HFFc6 (cell line): ENCODE measurements around the gene BAZ2B. TPM values are rescaled to one million over a fixed set of nuclear protein-coding genes. Genes with fewer than 3 reads are reported as not detected.
"Not testable (repeated sequence)": the region's sequence is repeated elsewhere in the genome, so short reads cannot be mapped to it uniquely, and the experiment has no call there.

Source experiments
- DNase-seq: peaks from one replicate; pipeline ENCODE4 v3.0.0-alpha.2; 2018
- H3K27ac Mint-ChIP-seq: 2 replicates; pipeline ENCODE4 v1.8.0; 2020; ENCODE audit warnings: mild to moderate bottlenecking, mixed read lengths
- H3K27me3 Mint-ChIP-seq: 2 replicates; pipeline ENCODE4 v1.8.0; 2021; ENCODE audit warnings: mild to moderate bottlenecking, moderate library complexity, mixed read lengths; ENCODE audit not compliant: insufficient read depth
- H3K36me3 Mint-ChIP-seq: 2 replicates; pipeline ENCODE4 v1.8.0; 2021; ENCODE audit warnings: low read depth, mixed read lengths
- H3K4me1 Mint-ChIP-seq: 2 replicates; pipeline ENCODE4 v1.8.0; 2020; ENCODE audit warnings: low read depth, mixed read lengths
- H3K4me3 Mint-ChIP-seq: 2 replicates; pipeline ENCODE4 v1.8.0; 2020; ENCODE audit warnings: mild to moderate bottlenecking, moderate library complexity, mixed read lengths
- H3K9me3 Mint-ChIP-seq: 2 replicates; pipeline ENCODE4 v1.8.0; 2020; ENCODE audit warnings: mild to moderate bottlenecking, mixed read lengths
- total RNA-seq, 6 experiments: library from RNA; stranded (reverse); fragmentation: NEBNext Ultra II Directional; extraction: Animal tissue kit (Norgen Biotek cat#: 25700); gene quantifications; 2 replicates in 1 of 6; 3 replicates in 5 of 6; pipeline ENCODE4 v1.2.3, GENCODE V29; 2021
- TF ChIP-seq, protein P1 (sequence below): fragments of 200-600 bp; sonication (generic); IDR thresholded peaks from 2 replicates; pipeline ENCODE4 v1.5.0; 2021; ENCODE audit warnings: antibody characterized with exemption, mild to moderate bottlenecking

The BAZ2B gene
- total RNA-seq, 6 experiments from 2014 or later: 18.6 to 23.7 (median 19.2) TPM

DNA sequence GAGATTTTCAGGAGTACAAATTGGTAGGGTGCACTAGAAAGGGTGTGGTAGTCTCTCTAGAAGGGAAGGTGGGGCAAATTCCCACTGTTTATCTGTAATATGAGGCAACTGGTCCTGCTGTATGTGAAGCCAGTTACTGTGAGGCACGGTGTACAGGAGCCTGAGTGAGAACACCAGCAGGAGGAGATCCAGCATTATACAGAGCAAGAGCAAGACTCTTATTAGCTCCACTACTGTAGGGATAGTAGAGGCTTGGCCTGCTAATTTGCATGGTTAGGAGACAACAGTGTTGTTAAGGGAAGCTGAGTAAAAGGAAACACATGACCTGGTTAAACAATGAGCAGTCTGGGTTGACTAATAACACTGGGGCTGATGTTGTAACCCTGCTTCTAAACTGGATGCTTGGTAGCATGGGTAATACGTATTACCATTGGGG is 253.5 kb downstream of the BAZ2B start:
- H3K36me3 Mint-ChIP-seq: peaks cover 11% of the 10 kb centered on the region
- DNase-seq: peak; percentile 63
- H3K4me1 Mint-ChIP-seq: peaks cover 14% of the 10 kb centered on the region
- H3K9me3 Mint-ChIP-seq: peaks cover 4% of the 10 kb centered on the region; the same call in 1 of the 2 replicates
- no peaks in the 10 kb centered on the region for H3K27me3 Mint-ChIP-seq
- no peak overlapping the region for H3K4me3 Mint-ChIP-seq
- peak overlapping the region; percentile 55 for H3K27ac Mint-ChIP-seq
- TF ChIP-seq, protein P1, sequence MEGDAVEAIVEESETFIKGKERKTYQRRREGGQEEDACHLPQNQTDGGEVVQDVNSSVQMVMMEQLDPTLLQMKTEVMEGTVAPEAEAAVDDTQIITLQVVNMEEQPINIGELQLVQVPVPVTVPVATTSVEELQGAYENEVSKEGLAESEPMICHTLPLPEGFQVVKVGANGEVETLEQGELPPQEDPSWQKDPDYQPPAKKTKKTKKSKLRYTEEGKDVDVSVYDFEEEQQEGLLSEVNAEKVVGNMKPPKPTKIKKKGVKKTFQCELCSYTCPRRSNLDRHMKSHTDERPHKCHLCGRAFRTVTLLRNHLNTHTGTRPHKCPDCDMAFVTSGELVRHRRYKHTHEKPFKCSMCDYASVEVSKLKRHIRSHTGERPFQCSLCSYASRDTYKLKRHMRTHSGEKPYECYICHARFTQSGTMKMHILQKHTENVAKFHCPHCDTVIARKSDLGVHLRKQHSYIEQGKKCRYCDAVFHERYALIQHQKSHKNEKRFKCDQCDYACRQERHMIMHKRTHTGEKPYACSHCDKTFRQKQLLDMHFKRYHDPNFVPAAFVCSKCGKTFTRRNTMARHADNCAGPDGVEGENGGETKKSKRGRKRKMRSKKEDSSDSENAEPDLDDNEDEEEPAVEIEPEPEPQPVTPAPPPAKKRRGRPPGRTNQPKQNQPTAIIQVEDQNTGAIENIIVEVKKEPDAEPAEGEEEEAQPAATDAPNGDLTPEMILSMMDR: no peak

DNA sequence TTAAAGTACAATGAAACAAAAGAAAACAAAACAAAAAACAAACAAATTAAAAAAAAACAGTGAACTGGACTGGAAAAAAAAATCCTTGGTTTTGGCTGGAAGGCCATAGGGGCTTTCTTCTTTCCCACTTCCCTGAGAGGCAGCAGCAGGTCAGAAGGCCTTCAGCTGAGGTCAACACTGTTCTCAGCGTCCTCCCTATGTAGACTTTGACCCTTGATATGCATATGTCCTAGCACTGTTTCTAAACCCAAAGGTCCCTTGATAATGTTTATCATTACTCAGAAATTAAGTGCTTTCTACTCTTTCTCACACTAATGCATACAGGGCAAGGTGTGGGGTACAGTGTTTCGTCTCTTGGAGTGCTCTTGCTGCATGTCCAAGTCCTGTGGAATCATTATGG is 254.3 kb downstream of the BAZ2B start:
- no peak for DNase-seq
- TF ChIP-seq, protein P1: no peak
- Mint-ChIP-seq H3K27me3 (no peaks in the 10 kb centered on the region), H3K9me3 (peaks cover 4% of the 10 kb centered on the region; the same call in 1 of the 2 replicates), H3K4me3 (no peak overlapping the region), H3K4me1 (peaks cover 14% of the 10 kb centered on the region), H3K36me3 (peaks cover 11% of the 10 kb centered on the region), H3K27ac (no peak overlapping the region)

DNA sequence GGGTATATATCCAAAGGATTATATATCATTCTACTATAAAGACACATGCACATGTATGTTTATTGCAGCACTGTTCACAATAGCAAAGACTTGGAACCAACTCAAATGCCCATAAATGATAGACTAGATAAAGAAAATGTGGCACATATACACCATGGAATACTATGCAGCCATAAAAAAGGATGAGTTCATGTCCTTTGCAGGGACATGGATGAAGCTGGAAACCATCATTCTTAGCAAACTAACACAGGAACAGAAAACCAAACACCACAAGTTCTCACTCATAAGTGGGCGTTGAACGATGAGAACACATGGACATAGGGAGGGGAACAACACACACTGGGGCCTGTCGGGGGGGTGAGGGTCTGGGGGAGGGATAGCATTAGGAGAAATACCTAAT is 254.7 kb downstream of the BAZ2B start:
- not testable (repeated sequence) for H3K4me3 Mint-ChIP-seq, H3K9me3 Mint-ChIP-seq, H3K27ac Mint-ChIP-seq, DNase-seq, H3K27me3 Mint-ChIP-seq
- H3K36me3 Mint-ChIP-seq: peaks cover 11% of the 10 kb centered on the region
- H3K4me1 Mint-ChIP-seq: peaks cover 14% of the 10 kb centered on the region

DNA sequence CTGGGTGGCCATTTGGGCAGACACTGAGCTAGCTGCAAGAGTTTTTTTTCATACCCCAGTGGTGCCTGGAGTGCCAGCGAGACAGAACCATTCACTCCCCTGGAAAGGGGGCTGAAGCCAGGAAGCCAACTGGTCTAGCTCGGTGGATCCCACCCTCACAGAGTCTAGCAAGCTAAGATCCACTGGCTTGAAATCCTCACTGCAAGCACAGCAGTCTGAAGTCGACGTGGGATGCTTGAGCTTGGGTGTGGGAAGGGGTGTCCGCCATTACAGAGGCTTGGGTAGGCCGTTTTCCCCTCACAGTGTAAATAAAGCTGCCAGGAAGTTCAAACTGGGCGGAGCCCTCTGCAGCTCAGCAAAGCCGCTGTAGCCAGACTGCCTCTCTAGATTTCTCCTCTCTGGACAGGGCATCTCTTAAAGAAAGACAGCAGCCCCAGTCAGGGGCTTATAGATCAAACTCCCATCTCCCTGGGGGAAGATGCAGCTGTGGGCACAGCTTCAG is 260.2 kb downstream of the BAZ2B start:
- no peak for DNase-seq
- Mint-ChIP-seq H3K27me3 (no peaks in the 10 kb centered on the region; the same call in 1 of the 2 replicates), H3K36me3 (no peaks in the 10 kb centered on the region; the same call in 1 of the 2 replicates), H3K27ac (no peak overlapping the region), H3K4me1 (no peaks in the 10 kb centered on the region), H3K9me3 (peaks cover 4% of the 10 kb centered on the region; the same call in 1 of the 2 replicates), H3K4me3 (no peak overlapping the region)
- TF ChIP-seq, protein P1: no peak

DNA sequence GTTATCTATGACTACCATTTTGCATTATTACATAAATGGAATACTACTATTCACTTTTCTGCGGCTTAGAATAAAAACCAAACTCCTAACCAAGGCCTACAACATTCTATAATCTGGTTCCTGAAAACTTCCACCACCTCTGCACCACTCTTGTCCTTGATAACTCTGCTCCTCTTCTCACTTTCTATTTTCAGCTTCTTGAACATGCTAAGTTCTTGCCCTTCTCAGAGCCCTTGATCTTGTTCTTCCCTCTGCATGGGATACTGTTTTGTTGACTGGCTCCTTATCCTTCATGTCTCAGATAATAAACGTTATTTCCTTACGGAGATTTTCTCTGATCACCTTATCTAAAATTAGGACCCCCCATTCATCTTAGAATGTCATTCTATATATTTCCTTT is 264.4 kb downstream of the BAZ2B start:
- Mint-ChIP-seq H3K4me3 (no peak overlapping the region), H3K27me3 (no peaks in the 10 kb centered on the region; the same call in 1 of the 2 replicates), H3K36me3 (peaks cover 6% of the 10 kb centered on the region), H3K9me3 (no peaks in the 10 kb centered on the region), H3K4me1 (peaks cover 11% of the 10 kb centered on the region), H3K27ac (no peak overlapping the region)
- TF ChIP-seq, protein P1: no peak
- DNase-seq: no peak

DNA sequence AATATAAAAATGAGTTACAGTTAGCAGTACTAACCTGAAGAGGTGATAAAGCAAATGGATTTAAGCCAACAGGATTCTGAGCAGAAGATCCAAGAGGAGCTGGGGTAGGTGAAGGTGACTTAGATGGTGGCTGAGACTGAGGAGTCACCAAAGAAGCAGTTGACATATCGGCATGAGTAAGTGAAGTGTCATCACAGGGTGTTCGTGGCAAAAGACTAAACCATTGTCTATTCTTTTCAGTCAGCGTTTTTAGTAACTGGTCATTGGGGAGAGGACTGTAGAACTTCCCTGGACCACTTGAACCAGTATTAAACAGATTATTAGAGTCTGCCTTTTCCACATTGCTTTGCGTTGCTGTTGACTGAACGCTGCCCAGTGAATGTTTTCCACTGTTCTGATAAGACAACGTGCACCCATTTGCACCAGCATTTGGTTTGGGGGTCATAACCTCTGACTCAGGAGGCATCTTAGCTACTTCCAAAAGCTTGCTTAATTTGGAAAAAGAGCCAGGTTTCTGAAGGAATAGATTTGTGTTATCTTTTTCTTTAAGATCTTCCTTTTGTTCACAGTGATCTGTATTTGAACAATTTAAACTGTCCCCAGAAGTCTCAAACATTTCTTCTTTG is 266.6 kb downstream of the BAZ2B start:
- Mint-ChIP-seq H3K4me1 (peaks cover 11% of the 10 kb centered on the region), H3K36me3 (peaks cover 6% of the 10 kb centered on the region), H3K4me3 (no peak overlapping the region), H3K27ac (no peak overlapping the region), H3K9me3 (no peaks in the 10 kb centered on the region), H3K27me3 (no peaks in the 10 kb centered on the region; the same call in 1 of the 2 replicates)
- DNase-seq: no peak
- TF ChIP-seq, protein P1: no peak
